ENCODE data around the gene NBPF3. TPM values are rescaled to one million over a fixed set of nuclear protein-coding genes. Genes with fewer than 3 reads are reported as not detected.
A peak's percentile ranks its signal among the peaks of the same experiment; 100 is the strongest.
"Not testable (repeated sequence)": the region's sequence is repeated elsewhere in the genome, so short reads cannot be mapped to it uniquely, and the experiment has no call there.

The NBPF3 gene
- 10 to 100 TPM in 1 of 4 donors, 1 to 10 TPM in 3; 2.6 to 19.7 (median 7.1) TPM for total RNA-seq

DNA sequence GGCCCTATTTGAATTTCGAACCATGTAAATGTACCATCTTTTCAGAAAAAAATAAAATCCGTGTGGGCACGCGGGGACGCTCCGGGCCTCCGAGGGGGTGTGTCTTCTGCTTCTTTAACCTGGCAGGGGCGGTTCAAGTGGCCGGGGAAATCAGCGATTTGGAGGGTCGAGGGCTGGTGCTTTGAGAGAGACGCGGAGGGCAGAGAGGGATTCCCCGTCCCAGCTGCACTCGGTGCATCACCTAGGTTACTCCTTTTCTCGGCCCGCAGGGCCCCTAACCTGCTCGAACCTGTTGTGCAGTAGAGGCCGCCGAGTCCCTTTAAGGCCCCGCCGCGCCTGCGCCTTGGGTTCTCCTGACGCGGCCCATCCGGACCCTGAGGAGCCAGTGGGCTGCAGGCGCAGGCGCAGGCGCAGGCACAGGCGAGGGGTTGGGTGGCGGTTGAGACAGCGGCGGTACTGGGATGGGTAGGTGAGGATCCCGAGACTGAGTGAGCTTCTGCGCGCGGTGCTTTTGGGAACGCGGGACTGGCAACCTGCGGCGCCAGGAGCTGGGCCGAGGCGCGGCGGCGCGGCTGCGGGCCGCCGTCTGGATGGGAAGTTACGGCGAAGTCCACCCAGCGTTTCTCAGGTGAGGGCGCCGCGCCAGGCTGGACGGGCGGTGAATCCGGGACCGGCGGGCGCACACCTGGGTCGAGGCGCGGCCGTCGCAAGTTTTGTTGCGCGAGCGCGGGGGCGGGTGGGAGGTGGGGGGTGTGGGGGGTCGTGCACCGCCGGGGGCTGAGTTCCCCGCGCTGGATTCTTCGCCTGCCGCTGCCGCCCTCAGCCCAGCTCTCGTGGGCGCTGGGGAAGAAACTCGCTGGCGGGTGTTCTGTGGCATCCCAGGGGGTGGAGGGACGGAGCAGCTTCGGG, at the start of gene NBPF3:
Gene NBPF3, plus strand, starts transcription at position 417 of the 909 bp plus-strand sequence. CDS start 4,950 bp downstream, outside the sequence.
- TF ChIP-seq POLR2A (IDR thresholded peaks at IDR 0.05): no peak
- TF ChIP-seq, protein P1, sequence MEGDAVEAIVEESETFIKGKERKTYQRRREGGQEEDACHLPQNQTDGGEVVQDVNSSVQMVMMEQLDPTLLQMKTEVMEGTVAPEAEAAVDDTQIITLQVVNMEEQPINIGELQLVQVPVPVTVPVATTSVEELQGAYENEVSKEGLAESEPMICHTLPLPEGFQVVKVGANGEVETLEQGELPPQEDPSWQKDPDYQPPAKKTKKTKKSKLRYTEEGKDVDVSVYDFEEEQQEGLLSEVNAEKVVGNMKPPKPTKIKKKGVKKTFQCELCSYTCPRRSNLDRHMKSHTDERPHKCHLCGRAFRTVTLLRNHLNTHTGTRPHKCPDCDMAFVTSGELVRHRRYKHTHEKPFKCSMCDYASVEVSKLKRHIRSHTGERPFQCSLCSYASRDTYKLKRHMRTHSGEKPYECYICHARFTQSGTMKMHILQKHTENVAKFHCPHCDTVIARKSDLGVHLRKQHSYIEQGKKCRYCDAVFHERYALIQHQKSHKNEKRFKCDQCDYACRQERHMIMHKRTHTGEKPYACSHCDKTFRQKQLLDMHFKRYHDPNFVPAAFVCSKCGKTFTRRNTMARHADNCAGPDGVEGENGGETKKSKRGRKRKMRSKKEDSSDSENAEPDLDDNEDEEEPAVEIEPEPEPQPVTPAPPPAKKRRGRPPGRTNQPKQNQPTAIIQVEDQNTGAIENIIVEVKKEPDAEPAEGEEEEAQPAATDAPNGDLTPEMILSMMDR (IDR thresholded peaks at IDR 0.05): no peak
- peak; percentile 81 to 97 for DNase-seq (ENCODE audit: low spot score in 2 of 2)
- peak within 1 kb of the TSS; percentile 28 for H3K4me3 ChIP-seq (ENCODE audit: low read depth, poor library complexity, severe bottlenecking)
- WGBS, 2 donors: 0 to 2% methylated on average over 46 to 49 of the region's 87 CpGs
- intact Hi-C loops (cut with DNase I; ENCODE audit: low total_unique reads): no loop called here

DNA sequence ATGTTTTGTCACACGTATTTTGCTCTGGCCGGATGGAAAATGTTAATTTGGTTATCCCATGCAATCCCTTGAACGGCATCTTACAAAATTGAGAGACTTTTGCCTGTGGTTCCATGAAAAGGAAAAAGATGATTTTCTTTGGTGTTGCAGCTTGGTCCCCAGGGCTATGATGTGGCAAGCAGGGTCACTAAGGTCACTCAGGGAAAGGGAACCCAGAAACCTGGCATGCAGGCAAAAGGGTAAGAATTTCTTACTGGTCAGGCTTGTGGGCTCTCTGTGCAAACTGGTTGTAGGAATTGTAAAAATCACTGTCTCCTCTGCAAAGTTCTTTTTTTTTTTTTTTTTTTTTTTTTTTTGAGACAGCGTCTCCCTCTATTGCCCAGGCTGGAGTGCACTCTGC, 48.4 kb upstream of the NBPF3 start:
- WGBS, 2 donors: 91 to 98% methylated on average over 4 of the region's 4 CpGs
- no peak overlapping the region for H3K4me3 ChIP-seq (ENCODE audit: low read depth, poor library complexity, severe bottlenecking)
- TF ChIP-seq, protein P1 (IDR thresholded peaks at IDR 0.05): no peak
- no peak for TF ChIP-seq POLR2A (IDR thresholded peaks at IDR 0.05)
- intact Hi-C loops (cut with DNase I; ENCODE audit: low total_unique reads): no loop called here
- DNase-seq (ENCODE audit: low spot score in 2 of 2): no peak

DNA sequence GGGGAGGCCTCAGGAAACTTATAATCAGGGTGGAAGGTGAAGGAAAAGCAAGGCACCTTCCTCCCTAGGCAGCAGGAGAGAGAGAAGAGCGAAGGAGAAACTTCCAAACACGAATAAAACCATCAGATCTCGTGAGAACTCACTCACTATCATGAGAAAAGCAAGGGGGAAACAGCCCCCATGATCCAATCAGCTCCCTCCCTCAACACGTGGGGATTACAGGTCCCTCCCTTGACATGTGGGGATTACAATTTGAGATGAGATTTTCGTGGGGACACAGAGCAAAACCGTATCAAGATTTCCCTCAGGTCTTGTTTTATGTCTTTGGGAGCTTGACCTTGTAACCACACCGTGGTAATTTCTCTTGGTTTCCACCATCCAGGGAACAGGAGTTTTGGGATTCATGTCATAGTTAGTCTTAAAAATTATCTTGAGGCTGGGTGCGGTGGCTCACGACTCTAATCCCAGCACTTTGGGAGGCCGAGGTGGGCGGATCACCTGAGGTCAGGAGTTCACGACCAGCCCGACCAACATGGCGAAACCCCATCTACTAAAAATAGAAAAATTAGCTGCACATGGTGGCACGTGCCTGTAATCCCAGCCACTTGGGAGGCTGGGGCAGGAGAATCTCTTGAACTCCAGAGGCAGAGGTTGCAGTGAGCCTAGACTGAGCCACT, 47.2 kb upstream of the NBPF3 start:
- TF ChIP-seq POLR2A (IDR thresholded peaks at IDR 0.05): no peak
- TF ChIP-seq, protein P1 (IDR thresholded peaks at IDR 0.05): no peak
- WGBS, 2 donors: 84 to 85% methylated on average over 15 of the region's 15 CpGs
- intact Hi-C loops (cut with DNase I; ENCODE audit: low total_unique reads): no loop called here
- H3K4me3 ChIP-seq (ENCODE audit: low read depth, poor library complexity, severe bottlenecking): no peak overlapping the region
- DNase-seq (ENCODE audit: low spot score in 2 of 2): no peak

DNA sequence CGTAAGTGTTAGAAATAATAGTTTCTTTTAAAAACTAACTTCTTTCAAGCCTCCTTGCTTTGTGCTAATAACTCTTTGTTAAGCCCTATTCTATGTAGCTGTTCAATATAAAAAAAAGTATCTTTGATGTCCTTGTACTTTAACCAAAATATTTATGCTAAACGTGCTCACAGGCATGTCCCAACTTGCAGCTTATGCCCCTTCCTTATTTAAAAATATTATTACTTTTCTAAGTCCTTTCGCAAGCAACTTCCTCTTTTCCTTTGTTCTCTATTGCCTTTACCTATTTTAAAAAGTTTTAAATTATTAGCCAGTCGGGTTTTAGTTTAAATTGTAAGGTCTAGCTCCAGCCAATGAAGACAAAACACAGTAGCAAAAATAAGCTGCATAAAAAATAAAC, 43.4 kb upstream of the NBPF3 start:
- TF ChIP-seq, protein P1 (IDR thresholded peaks at IDR 0.05): no peak
- TF ChIP-seq POLR2A (IDR thresholded peaks at IDR 0.05): no peak
- intact Hi-C loops (cut with DNase I; ENCODE audit: low total_unique reads): no loop called here
- no peak for DNase-seq (ENCODE audit: low spot score in 2 of 2)
- H3K4me3 ChIP-seq (ENCODE audit: low read depth, poor library complexity, severe bottlenecking): no peak overlapping the region
- 54 to 55% methylated on average over 4 of the region's 4 CpGs for WGBS, 2 donors

DNA sequence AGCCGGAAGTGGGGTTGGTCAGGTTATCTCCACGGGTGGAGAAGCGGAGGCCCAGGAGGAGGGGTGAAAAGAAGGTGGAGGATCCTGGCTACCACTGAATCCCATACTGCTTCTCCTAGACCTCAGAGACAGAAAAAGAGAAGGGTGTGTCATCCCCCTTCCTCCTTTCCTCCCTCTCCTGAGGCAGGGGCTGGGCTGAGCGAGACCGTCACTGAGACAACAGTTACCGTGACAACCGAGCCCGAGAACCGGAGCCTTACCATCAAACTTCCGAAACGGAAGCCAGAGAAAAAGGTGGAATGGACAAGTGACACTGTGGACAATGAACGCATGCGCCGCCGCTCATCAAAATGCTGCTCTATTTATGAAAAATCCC, 42.1 kb upstream of the NBPF3 start:
- DNase-seq (ENCODE audit: low spot score in 2 of 2): no peak
- TF ChIP-seq, protein P1 (IDR thresholded peaks at IDR 0.05): no peak
- no peak for TF ChIP-seq POLR2A (IDR thresholded peaks at IDR 0.05)
- 39 to 41% methylated on average over 15 of the region's 15 CpGs for WGBS, 2 donors
- intact Hi-C loops (cut with DNase I; ENCODE audit: low total_unique reads): no loop called here
- no peak overlapping the region for H3K4me3 ChIP-seq (ENCODE audit: low read depth, poor library complexity, severe bottlenecking)

DNA sequence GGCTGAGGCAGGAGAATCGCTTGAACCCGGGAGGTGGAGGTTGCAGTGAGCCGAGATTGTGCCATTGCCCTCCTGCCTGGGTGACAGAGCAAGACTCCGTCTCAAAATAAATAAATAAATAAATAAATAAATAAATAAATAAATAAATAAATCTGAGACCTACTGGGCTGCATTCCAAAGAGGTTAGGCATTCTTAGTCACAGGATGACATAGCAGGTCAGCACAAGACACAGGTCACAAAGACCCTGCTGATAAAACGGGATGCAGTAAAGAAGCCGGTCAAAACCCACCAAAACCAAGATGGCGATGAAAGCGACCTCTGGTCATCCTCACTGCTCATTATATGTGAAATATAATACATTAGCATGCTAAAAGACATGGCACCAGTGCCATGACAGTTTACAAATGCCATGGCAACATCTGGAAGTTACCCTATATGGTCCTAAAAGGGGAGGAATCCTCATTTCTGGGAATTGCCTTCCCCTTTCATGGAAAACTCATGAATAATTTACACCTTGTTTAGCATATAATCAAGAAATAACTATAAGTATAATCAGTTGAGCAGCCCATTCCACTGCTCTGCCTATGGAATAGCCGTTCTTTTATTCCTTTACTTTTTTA, 38.1 kb upstream of the NBPF3 start:
- intact Hi-C loops (cut with DNase I; ENCODE audit: low total_unique reads); DNase-seq (ENCODE audit: low spot score in 2 of 2); H3K4me3 ChIP-seq (ENCODE audit: low read depth, poor library complexity, severe bottlenecking): not testable (repeated sequence)
- WGBS, 2 donors: 84 to 93% methylated on average over 9 of the region's 9 CpGs

All from lower leg skin (tissue), 4 donors.